B cell (primary cell): ENCODE measurements around the gene SLC17A4.

ENCODE experiments used
- EZH2 ChIP-seq: IDR thresholded peaks from 2 replicates; pipeline ENCODE4 v1.6.1; 2012; ENCODE audit warnings: borderline replicate concordance, low read depth, mild to moderate bottlenecking, moderate library complexity, low read length; ENCODE audit not compliant: insufficient read depth, poor library complexity, severe bottlenecking
- TF ChIP-seq, protein P1 (sequence below): fragments of 200-600 bp; IDR thresholded peaks from one replicate; pipeline ENCODE4 v1.8.0; 2022; ENCODE audit warnings: antibody characterized with exemption, mild to moderate bottlenecking

DNA sequence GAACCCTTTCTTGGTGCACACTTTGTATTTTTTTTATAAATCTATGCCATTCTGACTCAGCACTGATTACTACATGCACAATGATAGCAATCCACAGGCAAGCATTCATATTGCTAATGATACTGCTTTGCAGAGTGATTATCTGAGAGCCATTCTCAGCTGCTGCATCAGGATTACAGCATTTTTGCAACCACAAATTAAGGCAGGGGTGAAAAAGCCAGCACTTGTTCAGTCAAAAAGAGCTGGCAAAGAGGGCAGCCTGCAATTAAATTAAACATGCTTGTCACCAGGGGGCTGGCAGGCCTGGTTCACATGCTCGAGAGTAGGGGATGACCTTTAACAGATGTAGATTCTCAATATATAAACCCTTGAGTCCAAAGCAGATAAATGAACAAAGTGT, 40.7 kb upstream of the SLC17A4 start:
- TF ChIP-seq, protein P1, sequence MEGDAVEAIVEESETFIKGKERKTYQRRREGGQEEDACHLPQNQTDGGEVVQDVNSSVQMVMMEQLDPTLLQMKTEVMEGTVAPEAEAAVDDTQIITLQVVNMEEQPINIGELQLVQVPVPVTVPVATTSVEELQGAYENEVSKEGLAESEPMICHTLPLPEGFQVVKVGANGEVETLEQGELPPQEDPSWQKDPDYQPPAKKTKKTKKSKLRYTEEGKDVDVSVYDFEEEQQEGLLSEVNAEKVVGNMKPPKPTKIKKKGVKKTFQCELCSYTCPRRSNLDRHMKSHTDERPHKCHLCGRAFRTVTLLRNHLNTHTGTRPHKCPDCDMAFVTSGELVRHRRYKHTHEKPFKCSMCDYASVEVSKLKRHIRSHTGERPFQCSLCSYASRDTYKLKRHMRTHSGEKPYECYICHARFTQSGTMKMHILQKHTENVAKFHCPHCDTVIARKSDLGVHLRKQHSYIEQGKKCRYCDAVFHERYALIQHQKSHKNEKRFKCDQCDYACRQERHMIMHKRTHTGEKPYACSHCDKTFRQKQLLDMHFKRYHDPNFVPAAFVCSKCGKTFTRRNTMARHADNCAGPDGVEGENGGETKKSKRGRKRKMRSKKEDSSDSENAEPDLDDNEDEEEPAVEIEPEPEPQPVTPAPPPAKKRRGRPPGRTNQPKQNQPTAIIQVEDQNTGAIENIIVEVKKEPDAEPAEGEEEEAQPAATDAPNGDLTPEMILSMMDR = no peak
- no peak for TF ChIP-seq EZH2
